Anterior cingulate cortex (tissue), 58 donors: ENCODE data around the gene MYF6.
A peak's percentile ranks its signal among the peaks of the same experiment; 100 is the strongest.

ENCODE experiments used
- DNase-seq, 58 donors: peaks; one replicate each; lab custom pipeline; 2025; lab: John Stamatoyannopoulos, UW

MYF6 gene

DNA sequence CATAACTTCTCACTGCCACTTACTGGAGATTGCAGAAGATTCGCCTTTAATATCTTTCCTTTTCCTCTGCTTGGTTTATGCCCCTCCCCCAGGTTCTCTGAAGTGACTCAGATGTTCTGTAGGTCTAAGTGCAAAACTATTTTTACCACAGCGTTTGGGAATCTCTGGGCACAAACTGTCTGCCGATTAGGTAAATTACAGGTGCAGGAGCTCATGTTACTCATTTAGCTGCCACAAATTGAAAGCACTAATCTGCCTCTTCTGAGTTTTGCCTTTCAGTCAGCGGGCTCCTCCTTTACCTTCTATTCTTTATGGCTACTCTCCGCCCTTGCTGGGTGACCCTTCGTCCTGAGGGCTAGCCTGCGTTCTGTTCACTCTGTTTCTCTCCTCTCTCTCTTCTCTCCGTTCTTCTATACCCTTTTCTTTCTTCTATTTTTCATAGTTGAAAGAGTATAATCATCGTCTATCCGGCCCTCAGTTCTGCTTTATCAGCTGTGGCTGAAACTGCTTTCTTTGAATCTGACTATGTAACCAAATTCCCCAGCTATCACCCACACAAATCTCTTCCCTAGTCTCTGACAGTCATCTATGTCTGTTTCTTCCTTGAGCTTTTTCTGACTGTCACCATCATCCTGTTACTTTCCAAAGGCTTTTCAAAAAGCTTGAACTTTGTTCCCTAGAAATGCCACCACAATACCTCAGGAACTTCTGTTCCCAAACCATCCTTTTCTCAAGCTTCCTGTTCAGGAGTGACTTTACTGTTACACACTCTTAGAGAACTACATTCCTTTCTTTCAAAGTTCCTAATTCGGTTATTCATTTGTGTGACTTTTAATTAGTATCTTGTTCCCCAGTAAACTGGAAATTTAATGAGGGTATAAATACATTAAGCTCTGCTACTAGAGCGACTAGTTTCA lies 4.3 kb upstream of the MYF6 start:
- DNase-seq = peak in 1 of 58 donors; percentile 9

DNA sequence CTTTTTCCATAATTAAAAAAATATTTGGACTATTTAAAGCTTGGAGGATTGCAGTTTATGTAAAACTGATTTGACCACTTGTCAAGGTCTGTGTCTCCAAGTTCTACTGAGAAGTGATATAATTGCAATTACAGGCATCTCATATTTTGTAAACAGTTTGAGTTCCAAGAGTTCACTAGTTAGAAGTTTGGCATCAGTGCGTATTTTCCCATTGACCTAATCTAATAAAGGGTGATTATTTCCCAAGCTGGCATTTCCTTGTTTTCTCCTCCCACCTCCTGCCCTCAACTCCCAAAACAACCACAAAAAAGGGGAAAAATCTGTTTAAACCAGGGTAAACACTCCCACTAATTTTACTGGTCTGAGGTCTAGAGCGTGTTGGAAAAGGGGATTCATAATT lies 3.0 kb upstream of the MYF6 start:
- DNase-seq = no peak

DNA sequence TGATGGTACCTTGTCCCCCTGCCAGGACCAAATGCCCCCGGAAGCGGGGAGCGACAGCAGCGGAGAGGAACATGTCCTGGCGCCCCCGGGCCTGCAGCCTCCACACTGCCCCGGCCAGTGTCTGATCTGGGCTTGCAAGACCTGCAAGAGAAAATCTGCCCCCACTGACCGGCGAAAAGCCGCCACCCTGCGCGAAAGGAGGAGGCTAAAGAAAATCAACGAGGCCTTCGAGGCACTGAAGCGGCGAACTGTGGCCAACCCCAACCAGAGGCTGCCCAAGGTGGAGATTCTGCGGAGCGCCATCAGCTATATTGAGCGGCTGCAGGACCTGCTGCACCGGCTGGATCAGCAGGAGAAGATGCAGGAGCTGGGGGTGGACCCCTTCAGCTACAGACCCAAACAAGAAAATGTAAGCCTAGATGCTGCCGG lies 410 bp downstream of the MYF6 start:
- no peak for DNase-seq

DNA sequence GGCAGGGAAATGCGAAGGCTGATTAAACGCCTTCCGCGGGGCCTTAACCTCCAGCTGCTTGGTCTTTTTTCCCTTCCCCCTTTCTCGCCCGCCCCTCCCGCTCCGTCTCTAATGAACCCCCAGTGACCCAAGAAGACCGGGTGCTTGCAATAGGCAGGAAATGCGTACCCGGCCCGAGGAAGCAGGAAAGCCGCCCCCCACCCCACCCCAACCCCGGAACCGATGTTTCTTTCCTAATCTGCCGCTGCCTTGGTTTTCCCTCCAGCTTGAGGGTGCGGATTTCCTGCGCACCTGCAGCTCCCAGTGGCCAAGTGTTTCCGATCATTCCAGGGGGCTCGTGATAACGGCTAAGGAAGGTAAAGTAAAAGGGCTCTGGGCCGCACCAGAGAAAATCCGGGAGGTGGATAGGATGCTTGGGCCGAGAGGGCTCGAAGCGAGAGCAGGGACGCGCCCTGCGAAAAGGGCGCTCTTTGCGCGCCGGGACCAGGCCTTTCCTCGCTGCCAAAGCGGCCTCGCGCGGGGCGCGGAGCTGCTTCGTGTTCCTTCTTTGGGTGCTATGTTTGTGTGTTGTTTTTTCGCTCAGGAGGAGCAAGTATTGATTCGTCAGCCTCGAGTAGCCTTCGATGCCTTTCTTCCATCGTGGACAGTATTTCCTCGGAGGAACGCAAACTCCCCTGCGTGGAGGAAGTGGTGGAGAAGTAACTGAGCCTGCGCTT lies 983 bp downstream of the MYF6 start:
- DNase-seq = no peak

DNA sequence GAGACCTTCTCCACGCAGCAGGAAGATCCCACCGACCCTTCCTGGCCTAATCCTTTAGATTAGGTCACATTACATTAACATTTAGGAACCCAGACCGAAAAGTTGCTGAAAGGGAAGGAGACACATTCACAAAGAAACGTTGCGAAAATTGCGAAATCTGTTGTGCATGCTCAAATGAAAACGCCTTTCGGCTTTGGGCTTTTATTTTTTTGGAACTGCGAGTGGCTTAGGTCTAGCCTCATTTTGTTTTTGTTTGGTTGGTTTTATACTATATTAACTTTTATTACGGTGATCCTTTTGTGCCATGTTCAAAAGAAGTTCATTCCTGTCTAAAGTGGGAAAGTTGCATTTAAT lies 1.5 kb downstream of the MYF6 start:
- DNase-seq = no peak

DNA sequence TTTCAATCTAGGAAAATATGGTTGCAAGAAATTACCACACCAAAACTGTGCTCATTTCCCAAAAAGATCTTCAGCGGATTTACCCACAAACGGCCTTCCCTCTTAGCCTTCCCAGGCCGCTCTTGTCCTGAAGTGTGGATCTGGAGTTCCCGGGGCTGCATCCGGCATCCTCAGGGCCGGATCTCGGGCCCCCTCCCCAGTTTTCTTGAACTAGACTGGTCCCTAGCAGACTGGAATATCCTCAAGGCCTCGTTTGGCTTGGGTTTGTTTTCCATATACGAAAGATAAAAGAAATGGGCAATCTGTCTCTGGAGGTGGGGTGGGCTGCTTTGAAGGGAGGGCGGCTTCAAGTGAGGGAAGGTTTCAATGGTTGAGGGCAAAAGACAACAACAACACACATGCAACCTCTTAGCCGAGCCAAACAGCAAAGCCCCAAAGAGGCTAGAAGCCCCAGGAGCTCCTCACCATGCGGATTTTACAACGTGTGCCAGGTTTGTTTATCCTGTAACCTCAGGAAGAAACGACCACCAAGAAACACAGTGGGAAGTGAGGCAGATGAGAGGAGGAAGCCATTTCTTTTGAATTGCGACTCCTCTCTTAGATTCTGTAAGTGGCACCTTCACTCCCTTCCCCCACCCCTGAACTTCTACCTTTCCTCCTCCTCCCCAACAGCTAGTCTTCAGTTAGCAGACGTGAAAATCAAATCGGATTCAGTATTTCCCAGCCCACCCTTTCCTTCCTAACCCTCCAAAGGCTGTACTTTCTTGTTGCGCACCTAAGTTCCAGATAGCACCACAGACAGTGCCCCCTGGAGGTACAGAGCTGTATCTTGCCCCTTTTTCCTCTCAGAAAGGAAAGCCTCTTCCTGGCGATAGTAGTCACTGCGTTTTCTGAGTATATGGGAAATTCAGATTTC lies 2.6 kb downstream of the MYF6 start:
- DNase-seq = no peak

DNA sequence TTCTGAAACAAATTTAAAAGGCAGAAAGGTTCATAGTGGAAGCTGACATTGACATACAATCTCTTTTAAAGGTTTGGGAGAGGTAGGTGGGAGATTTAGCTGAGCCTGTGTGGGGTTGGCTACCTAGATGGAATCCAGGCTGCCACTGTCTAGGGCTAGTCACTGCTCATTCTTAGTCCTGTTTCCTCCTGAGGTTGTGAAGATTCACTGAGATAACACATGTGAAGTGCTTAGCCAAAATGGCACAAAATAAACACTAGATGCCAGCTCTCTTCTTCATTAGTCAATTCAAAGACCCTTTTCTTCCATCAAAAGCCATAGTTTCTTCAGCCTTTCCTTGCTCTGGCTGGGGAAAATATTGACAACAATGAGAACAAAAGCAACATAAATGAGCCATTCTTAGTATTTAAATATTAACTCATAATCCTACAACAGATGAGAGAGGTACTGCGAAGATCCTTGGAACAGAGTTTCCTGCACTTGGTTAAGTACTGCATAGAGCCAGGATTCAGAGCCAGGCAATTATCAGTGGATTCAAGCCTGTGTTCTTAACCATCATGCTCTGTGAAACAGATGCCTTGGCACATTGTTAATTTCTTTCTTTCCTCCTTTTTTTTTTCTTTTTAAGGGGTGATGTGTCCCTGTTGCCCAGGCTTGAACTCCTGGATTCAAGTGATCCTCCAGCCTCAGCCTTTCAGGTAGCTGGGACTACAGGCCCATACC lies 3.5 kb downstream of the MYF6 start:
- DNase-seq = no peak

DNA sequence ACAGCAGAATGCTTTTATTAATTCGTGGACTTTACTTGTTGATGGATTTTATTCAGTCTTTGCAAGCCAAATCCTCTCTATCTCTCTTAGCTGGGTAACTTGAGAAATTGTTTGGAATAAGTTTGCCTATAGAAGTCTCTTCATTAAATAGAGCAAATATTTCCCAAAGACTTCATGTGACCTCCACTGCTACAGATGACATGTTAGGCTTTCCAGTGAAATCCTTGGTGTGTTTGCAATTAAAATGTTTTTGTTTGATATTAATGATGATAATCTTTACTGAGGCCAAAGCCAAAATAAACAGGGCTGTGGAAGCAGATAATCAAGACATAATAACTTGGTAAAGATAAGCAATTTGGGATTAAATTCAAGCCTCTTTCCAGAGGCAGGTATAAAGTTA lies 4.4 kb downstream of the MYF6 start:
- DNase-seq = no peak

DNA sequence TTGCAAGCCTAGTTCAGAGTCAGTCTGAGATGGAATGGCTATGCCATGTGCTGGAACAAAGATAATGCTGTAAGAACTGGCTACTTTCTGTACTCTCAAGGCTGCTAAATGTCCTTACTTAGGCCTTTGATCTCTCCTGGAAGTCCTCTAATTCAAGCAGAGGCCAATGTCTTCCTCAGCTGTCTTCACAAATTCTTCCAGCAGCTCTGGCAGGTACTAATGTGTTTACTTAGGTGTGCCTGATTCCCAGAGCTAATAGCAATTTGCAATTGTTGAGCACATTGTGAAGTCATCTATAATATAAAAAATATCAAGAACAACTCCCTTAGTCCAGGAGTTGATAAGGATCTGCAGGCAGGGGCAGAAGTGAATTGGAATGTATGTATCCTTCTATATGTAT lies 5.4 kb downstream of the MYF6 start:
- no peak for DNase-seq

DNA sequence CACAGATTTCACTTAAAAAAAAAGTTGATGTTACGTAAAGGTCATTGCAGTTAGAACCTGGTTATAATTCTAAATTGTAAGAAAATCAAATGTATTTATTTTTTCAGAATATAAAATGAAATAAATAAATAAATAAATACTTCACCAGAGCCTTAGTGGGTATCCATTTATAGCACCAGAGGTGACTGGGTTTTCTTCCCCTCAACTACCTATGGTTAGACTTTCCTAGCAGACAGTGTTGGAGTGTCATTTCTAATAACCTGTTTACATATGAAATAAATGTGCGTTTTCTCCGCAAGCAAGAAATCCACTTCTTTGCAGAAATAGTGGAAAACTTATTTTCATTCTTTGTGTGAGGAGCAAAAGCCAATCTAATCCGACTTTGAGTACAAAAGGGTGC lies 6.0 kb downstream of the MYF6 start:
- no peak for DNase-seq

DNA sequence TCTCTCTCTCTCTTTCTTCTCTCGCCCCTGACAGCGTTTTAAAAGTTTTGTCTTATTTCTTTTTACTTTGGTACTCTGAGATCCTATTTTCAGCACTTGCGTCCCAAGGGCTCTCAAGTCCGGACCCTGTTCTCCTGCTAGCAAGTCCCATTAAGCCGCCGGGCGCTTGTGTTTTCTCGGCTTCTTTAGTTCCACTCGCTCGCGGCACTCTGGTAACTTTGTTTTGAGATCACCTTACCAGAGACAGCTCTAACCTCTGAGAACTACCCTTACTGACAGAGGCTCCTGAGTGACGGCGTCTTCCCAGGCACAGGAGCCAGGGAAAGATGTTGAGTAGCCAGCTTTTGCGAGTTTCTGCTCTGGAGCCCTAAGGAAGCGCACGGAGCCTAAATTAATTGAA lies 6.6 kb downstream of the MYF6 start:
- no peak for DNase-seq

DNA sequence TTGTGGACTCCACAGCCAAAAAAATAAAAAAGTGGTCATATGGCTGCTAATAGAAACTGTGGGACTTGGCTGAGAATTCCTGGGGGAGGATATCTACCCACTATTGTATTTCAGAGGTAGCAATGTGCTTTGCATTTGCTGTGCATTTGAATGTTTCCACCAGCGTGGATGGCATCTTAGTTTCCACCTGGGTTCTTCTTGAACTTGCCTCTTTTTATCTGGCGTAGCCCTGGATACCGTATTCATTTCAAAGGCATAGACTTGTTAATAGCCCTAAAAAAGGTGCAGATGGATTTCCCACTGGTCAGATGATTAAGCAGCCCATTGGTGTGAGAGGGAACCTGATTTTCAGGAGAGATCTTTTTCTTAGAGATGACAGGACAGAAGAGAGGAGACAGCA lies 7.4 kb downstream of the MYF6 start:
- DNase-seq = no peak

DNA sequence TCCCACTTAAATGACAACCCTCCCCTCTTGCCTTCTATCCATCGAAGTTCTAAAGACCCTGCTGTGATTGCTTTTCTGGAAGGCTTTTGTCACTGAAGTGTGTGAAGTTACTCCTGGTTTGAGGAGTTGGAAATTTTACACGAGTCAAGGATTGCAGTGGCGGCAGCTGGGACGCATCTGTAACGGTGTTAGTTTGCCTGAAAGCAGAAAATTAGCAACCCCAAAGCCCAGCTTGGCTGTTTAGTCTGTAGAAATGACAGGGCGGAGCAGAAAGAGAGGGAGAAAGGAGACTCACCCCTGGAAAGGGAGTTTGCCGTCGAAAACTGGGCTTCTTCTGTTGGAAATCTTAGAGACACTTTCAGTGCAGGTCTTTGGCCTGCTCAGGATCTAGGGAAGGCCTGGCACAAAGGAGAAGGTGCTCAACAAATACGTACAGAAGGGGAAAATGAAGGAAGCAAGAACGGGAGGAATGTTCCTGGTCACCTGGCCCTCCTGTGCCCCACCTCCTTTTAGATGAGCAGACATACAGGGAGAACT lies 8.3 kb downstream of the MYF6 start:
- no peak for DNase-seq

DNA sequence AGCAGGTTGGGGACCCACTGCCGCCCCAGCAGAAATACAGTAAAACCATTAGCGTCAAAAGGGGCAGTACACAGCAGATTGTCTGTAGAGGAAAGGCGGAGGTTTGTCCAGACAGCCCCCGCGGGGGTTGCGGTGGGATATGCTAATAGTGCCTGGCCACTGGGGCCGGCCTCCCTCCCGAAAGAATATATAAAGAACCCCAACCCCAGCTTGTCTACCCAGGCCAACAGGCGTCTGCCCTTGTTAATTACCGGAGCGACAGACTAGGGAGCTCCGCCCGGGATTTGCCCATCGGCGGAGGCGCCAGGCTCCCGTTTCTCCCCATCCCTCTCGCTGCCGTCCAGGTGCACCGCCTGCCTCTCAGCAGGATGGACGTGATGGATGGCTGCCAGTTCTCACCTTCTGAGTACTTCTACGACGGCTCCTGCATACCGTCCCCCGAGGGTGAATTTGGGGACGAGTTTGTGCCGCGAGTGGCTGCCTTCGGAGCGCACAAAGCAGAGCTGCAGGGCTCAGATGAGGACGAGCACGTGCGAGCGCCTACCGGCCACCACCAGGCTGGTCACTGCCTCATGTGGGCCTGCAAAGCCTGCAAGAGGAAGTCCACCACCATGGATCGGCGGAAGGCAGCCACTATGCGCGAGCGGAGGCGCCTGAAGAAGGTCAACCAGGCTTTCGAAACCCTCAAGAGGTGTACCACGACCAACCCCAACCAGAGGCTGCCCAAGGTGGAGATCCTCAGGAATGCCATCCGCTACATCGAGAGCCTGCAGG lies 9.4 kb downstream of the MYF6 start, which contains the start of gene MYF5:
MYF5 (plus strand) TSS at position 217 of the 774 bp plus-strand sequence; CDS start at position 369, 152 bp downstream.
- DNase-seq = no peak

DNA sequence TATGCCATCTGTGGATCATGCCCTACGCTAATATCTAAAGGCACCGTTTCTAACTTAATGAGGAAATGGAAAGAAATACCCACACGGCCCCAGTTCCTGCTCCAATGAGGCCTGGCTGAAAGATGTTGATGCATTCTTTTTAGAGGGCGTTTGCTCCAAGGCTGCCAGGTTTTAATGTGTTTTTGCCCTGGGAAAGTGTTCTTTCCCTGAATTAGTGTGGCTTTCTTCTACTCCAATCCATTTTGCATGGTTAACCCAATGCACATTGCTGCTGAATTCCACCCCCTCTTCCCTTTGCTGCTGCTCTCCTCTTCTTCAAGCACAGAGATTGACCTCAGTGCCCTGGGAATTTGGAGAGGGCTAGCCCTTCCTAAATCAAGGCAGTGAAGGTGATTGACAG lies 10.4 kb downstream of the MYF6 start:
- no peak for DNase-seq

DNA sequence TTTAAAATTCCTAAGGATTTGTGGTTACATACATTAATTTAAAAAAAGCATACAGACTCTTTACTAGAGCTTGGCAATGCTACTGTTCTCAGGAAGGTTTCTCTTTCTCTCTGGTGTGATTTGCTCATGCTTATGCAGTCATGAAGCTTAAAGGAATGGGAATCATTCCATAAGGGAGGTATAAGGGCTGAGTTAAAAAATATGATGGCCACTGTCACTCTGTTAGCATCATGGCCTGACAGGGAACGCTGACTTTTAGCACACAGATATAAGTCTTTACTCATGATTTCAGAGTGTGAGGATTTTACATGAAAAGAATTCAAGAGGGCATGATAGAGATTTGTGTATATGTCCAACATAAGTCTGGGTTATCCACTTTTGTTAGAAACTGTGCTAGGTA lies 13.1 kb downstream of the MYF6 start:
- DNase-seq = no peak

DNA sequence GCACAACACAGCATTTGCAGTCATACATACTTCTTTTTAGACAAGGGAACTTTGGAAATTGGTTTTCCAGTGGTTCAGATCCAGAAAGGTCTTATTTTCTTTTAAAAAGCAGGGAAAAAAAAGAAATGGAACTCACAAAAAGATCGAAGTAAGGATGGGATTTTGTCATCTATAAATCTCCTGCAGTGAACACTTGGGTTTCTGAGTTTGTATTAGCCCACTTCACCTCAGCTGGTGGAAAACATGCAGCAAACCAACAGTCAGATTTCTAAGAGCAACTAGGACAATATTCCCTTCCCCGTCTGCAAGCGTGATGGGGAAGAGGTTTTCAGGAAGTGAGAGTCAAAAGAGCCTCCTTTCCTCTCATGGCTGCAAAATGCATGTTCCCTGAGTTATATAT lies 13.9 kb downstream of the MYF6 start:
- no peak for DNase-seq

DNA sequence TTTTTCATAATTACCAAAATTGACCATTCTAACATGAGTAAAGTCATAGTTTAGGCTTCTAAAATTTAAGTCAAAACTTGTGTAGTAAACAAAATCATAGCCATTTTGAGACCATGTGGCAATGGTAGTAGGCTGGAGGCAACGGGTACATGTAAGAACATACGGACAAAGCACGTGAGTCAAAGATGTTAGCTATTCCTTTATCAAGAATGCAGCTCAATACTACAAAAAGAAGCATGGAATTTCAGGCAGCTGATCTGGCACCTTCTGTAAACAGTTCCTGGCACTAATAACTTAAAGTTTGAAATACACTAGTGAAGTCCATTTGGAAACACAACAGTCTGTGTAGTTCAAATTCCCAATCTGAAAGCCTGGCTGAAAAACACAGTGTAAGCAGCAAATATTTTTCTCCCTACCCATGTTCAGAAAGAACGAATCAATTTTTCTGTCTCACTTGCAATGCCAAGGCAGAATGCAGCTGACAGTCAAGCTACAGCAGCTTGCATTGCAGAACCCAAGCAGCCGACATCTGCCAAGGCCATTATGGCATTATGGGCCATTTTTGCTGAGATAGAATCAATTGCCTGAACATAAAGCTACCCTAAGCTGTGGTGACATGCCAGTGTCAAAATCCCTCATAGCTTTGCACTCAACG lies 38.5 kb downstream of the MYF6 start:
- DNase-seq = no peak

DNA sequence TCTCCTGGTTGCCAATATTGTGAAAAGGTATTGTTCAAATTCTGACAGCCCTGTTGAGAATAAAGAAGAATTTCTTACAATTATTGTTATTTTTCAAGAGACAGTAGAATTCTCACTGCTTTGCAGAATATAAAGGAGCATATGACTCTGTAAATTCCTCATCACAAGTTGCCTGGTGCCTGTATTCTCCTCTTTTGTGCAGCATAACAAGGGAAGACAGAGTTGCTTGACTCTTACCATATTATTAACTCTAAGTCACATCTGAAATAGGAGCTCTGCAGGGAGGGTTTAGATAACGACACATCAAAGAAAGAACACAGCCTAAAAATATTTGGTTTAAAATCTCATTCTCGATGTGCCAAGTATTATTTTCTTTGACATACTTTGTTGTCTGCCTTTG lies 40.4 kb downstream of the MYF6 start:
- no peak for DNase-seq
